Tibial artery (tissue), 4 donors: Measurements from ENCODE around the gene CRHR1.

Experiments used
- DNase-seq, 2 donors: peaks; one replicate each; pipeline ENCODE4 v3.0.0-alpha.2; 2019
- H3K27ac ChIP-seq, 2 donors: fragments of 200-600 bp; sonication (generic) in 1 of 2; 1 replicate in 1 of 2; 2 replicates in 1 of 2; pipeline ENCODE4 v1.5.1; 2018 to 2019; ENCODE audit warnings: mild to moderate bottlenecking in 1 of 2
- H3K27me3 ChIP-seq, 2 donors: fragments of 200-600 bp; sonication (generic) in 1 of 2; one replicate each; pipeline versions ENCODE4 v1.5.1 to v1.6.0; 2016 to 2019
- H3K36me3 ChIP-seq, 3 donors: fragments of 200-600 bp; sonication (generic) in 2 of 3; one replicate each; pipeline ENCODE4 v1.5.1; 2016 to 2019; ENCODE audit warnings: mild to moderate bottlenecking in 2 of 3
- H3K4me1 ChIP-seq, 4 donors: fragments of 200-600 bp; sonication (generic) in 2 of 4; 1 replicate in 3 of 4; 2 replicates in 1 of 4; pipeline ENCODE4 v1.5.1; 2016 to 2019
- H3K4me3 ChIP-seq, 2 donors: fragments of 200-600 bp; sonication (generic) in 1 of 2; 1 replicate in 1 of 2; 2 replicates in 1 of 2; pipeline ENCODE4 v1.5.1; 2018 to 2019; ENCODE audit warnings: mild to moderate bottlenecking in 2 of 2
- H3K9me3 ChIP-seq, 3 donors: fragments of 200-600 bp; sonication (generic) in 1 of 3; one replicate each; pipeline ENCODE4 v1.5.1; 2016 to 2019
- intact Hi-C: fragments of 100-400 bp; cut with DNase I; formaldehyde crosslinking; loops from one replicate; pipeline ENCODE4 v1.15.0; 2023; ENCODE audit warnings: low total_unique reads
- TF ChIP-seq, protein P1 (sequence below), 2 experiments: fragments of 200-600 bp in 1 of 2; fragments of 450-650 bp in 1 of 2; IDR thresholded peaks; one replicate each; pipeline ENCODE4 v1.5.1; 2017 to 2019; ENCODE audit warnings: antibody characterized with exemption in 2 of 2, mild to moderate bottlenecking in 1 of 2, moderate library complexity in 1 of 2

The CRHR1 gene

DNA sequence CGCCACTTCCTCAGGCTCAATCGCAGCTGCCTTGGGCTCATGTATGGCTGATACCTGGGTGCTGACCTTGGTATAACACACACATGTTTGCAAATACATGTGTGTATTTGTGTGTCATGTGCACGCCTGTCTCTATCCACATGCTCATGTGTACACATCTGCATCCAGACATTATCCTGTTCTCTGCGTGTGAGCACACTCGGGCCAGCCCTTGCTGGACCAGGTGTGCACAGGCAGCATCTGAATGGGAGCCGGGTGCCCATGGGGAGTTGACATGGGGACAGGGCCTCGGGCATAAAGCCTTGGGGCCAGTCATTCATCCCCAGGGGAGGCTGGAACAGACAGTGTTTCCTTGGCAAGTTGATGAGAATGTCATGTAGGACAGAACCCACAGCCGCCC lies 29.1 kb upstream of the CRHR1 start:
- H3K4me1 ChIP-seq: no peaks in the 10 kb centered on the region
- H3K4me3 ChIP-seq: no peak overlapping the region
- intact Hi-C loops: no loop called here
- TF ChIP-seq, protein P1, sequence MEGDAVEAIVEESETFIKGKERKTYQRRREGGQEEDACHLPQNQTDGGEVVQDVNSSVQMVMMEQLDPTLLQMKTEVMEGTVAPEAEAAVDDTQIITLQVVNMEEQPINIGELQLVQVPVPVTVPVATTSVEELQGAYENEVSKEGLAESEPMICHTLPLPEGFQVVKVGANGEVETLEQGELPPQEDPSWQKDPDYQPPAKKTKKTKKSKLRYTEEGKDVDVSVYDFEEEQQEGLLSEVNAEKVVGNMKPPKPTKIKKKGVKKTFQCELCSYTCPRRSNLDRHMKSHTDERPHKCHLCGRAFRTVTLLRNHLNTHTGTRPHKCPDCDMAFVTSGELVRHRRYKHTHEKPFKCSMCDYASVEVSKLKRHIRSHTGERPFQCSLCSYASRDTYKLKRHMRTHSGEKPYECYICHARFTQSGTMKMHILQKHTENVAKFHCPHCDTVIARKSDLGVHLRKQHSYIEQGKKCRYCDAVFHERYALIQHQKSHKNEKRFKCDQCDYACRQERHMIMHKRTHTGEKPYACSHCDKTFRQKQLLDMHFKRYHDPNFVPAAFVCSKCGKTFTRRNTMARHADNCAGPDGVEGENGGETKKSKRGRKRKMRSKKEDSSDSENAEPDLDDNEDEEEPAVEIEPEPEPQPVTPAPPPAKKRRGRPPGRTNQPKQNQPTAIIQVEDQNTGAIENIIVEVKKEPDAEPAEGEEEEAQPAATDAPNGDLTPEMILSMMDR (IDR thresholded peaks at IDR 0.05): no peak
- no peak overlapping the region for H3K27ac ChIP-seq
- H3K36me3 ChIP-seq: no peaks in the 10 kb centered on the region
- no peaks in the 10 kb centered on the region for H3K9me3 ChIP-seq
- no peak for DNase-seq
- peaks cover 0 to 75% of the 10 kb centered on the region in 2 donors for H3K27me3 ChIP-seq

DNA sequence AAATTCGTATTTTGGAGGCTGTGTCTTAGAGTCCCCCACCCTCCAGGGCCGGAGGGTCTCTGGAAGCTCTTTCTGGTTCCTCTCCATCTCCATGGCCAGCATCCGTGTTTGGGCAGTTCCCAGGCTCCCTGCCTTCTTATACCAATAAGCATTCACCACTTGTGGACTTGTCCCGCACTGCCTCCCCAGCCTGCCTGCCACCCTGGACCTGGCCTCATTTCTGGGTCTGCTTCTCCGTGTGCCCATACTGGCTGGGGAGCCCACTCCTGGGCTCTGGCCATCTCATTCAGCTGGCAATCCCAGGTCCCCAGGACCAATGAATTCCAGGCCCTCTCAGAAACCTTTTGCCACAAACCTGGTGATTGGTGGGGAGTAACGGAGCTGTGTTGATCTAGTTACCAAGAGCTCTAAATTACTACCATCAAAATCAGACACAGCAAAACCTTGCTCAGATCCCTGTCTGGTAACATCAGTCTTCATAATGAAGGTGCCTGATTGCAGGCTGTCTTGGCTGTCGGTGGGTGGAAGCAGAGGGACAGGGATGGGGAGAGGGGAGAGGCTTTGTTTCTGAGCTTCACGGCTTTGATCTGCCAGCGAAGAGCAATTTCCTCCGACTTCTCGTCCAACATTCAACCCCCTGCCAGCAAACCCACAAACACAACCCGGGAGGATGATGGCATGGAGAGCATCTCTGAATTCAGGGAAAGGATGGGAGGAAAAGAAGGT lies 27.7 kb upstream of the CRHR1 start:
- TF ChIP-seq, protein P1 (IDR thresholded peaks at IDR 0.05): no peak
- Histone ChIP-seq H3K9me3 (no peaks in the 10 kb centered on the region), H3K4me3 (no peak overlapping the region), H3K27ac (no peak overlapping the region), H3K27me3 (peaks cover 0 to 71% of the 10 kb centered on the region in 2 donors), H3K36me3 (no peaks in the 10 kb centered on the region), H3K4me1 (no peaks in the 10 kb centered on the region)
- DNase-seq: no peak
- intact Hi-C loops: no loop called here

DNA sequence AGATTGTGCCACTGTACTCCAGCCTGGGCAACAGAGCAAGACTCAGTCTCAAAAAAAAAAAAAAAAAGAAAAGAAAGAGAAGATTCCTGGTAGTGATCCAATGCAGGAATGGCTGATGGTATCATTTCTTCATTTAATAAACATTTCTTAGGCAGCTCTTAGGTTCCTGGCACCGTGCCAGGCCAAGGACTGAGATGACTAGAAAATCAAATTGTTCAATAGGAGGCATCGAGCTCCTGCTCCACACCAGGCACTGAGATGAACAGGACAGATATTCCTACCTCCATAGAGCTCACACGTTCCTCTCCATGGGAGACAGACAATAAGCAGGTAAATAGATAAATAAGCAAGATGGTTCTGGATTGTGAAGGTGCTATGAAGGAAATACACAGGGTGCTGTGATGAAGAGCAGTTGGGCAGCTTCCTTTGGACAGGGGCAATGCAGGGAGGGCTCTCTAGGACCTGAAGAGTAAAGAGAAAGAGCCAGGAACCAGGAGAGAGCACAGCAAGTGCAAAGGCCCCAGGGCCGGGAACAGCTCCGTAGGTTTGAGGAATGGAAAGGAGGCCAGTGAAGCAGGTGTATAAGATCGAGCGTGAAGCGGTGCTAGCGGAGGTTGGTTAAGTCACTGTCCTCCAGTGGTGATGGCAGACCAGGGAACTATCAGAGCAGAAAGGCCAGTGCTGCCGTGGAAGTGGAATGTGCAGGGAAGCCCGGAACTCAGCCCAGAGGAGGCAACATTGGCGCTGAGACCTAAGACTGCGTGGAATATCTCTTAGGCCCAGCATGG lies 26.5 kb upstream of the CRHR1 start:
- no peak for DNase-seq
- Histone ChIP-seq H3K27ac (no peak overlapping the region), H3K4me1 (no peaks in the 10 kb centered on the region), H3K27me3 (peaks cover 0 to 67% of the 10 kb centered on the region in 2 donors), H3K9me3 (no peaks in the 10 kb centered on the region), H3K4me3 (no peak overlapping the region), H3K36me3 (no peaks in the 10 kb centered on the region)
- intact Hi-C loops: no loop called here
- TF ChIP-seq, protein P1 (IDR thresholded peaks at IDR 0.05): no peak

DNA sequence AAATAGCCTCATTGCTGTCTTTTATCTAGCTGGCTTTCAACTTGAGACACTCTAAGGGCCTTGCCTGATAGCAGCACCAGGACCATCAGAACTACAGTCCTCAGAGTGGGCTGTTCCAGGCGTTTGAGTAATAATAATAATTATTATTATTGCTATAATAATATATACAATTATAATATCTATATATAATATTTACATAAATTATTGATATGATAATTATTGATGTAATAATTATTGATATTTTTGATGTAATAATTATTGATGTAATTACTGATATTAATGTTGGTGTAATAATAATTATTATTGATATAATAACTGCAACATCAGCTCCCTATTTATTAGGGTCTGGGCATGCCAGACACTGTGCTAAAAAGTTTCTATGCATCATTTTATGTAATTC lies 25.6 kb upstream of the CRHR1 start:
- H3K27me3 ChIP-seq: peaks cover 0 to 67% of the 10 kb centered on the region in 2 donors
- no peaks in the 10 kb centered on the region for H3K4me1 ChIP-seq
- intact Hi-C loops: no loop called here
- no peak for DNase-seq
- no peak overlapping the region for H3K27ac ChIP-seq
- TF ChIP-seq, protein P1 (IDR thresholded peaks at IDR 0.05): no peak
- no peaks in the 10 kb centered on the region for H3K9me3 ChIP-seq
- no peaks in the 10 kb centered on the region for H3K36me3 ChIP-seq
- no peak overlapping the region for H3K4me3 ChIP-seq

DNA sequence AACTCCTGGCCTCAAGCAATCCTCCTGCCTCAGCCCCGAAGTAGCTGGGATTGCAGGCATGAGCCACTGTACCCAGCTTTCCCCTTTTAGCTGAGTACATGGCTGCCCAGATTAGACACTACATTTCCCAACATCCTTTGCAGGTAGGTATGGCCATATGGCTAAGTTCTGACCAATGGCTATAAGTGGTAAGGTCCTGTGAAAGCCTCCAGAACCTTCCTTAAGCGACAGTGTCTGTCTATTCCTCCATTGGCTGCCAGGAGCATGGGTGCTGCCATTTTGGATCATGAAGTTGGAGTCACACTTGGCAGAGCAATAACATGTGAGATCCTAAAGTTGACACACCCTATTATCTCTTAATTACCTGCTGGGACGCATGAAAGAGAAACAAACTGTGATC lies 24.4 kb upstream of the CRHR1 start:
- intact Hi-C loops: no loop called here
- no peak for DNase-seq
- Histone ChIP-seq H3K27me3 (peaks cover 0 to 60% of the 10 kb centered on the region in 2 donors), H3K36me3 (no peaks in the 10 kb centered on the region), H3K4me3 (no peak overlapping the region), H3K9me3 (no peaks in the 10 kb centered on the region), H3K27ac (no peak overlapping the region), H3K4me1 (no peaks in the 10 kb centered on the region)
- TF ChIP-seq, protein P1 (IDR thresholded peaks at IDR 0.05): no peak
